ENCODE data around the gene CADM1.

The CADM1 gene

DNA sequence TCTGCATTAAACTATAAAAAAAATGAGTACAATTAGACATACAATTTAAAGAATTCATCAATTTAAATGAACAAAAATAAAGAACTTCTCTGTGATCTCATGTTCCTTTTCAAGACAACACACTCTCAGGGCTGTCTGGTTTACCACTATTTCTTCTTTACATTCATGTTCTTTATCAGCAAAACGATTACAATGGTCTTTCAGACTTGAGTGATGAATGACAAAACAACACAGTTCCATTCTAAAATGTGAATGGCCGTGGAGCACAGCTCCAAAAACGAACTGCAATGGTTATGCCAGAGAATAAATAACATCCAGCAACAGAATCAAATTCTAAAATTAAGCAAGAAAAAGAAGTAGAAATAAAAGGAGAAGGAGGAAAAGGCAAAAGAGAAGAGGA, 113.1 kb downstream of the CADM1 start:
- H3K14ac ChIP-seq (ENCODE audit: low read length): no peak overlapping the region
- H3K4me2 ChIP-seq (ENCODE audit: insufficient read depth, low read length, poor library complexity, severe bottlenecking): no peak overlapping the region
- no peaks in the 10 kb centered on the region for H3K9me3 ChIP-seq (replicated peaks in 1 of 2; ENCODE audit: control insufficient read depth in 2 of 2, insufficient read depth in 1 of 2, low read depth in 1 of 2, low read length in 2 of 2)
- H3K27me3 ChIP-seq (ENCODE audit: control insufficient read depth in 3 of 3, insufficient read depth in 3 of 3, low read depth in 1 of 3, low read length in 3 of 3): no peaks in the 10 kb centered on the region
- H3K79me1 ChIP-seq (ENCODE audit: low read depth, low read length): no peaks in the 10 kb centered on the region
- no peak overlapping the region for H2BK15ac ChIP-seq (ENCODE audit: low read length)
- H3K36me3 ChIP-seq (replicated peaks in 1 of 2; ENCODE audit: control insufficient read depth in 2 of 2, insufficient read depth in 2 of 2, low read length in 2 of 2): no peaks in the 10 kb centered on the region
- peak overlapping the region; percentile 3 for H2AFZ ChIP-seq (ENCODE audit: low read length)
- no peak overlapping the region for H3K23ac ChIP-seq (ENCODE audit: low read depth, low read length, poor library complexity)
- H2AK5ac ChIP-seq (ENCODE audit: low read depth, low read length): no peak overlapping the region
- no peak overlapping the region for H4K91ac ChIP-seq (ENCODE audit: low read depth, low read length, poor library complexity)
- H3K4me3 ChIP-seq (ENCODE audit: low read length in 2 of 2): peak overlapping the region in 1 of 2 donors; percentile 22
- no peak overlapping the region for H3K4ac ChIP-seq (ENCODE audit: low read length)
- DNase-seq (ENCODE audit: low spot score): no peak
- no peak overlapping the region for H3K9ac ChIP-seq (ENCODE audit: low read depth, low read length, poor library complexity)
- H3K27ac ChIP-seq (replicated peaks; ENCODE audit: low read length): peak overlapping the region; percentile 49
- H4K8ac ChIP-seq (ENCODE audit: low read depth, low read length): no peak overlapping the region
- H2BK5ac ChIP-seq (ENCODE audit: low read length): no peak overlapping the region
- H3K4me1 ChIP-seq (ENCODE audit: control insufficient read depth in 2 of 2, insufficient read depth in 1 of 2, low read depth in 1 of 2, low read length in 2 of 2): peaks cover 8 to 15% of the 10 kb centered on the region in 2 donors
- no peak overlapping the region for H3K18ac ChIP-seq (ENCODE audit: low read length)
- H2BK12ac ChIP-seq (ENCODE audit: low read length): no peak overlapping the region
- H2BK120ac ChIP-seq (ENCODE audit: low read depth, low read length): no peak overlapping the region
- no CpG with 5 or more reads among the region's 3 CpGs for WGBS, 2 donors (ENCODE audit: extremely low coverage in 2 of 2, insufficient read length in 2 of 2, insufficient replicate concordance in 1 of 2)

DNA sequence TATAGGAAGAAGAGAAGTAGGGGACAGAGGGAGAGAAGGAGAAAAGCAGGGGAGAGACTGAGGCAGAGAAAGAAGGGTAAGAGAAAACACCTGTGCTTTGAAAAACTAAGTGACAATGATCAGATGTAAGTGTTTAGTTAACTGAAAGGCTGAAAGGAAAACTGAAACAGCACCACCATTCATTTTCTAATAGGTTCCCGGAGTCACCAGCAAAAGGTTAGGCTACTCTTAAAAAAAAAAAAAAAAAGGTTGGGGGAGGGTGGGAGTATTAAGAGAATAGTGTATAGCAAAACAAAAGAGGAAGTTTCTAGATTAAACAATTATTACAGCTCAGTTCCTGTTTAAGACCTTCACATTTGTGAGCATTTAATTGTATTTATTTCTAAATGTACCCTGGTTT, 113.8 kb downstream of the CADM1 start:
- Histone ChIP-seq H4K91ac (ENCODE audit: low read depth, low read length, poor library complexity) (no peak overlapping the region), H3K36me3 (replicated peaks in 1 of 2; ENCODE audit: control insufficient read depth in 2 of 2, insufficient read depth in 2 of 2, low read length in 2 of 2) (no peaks in the 10 kb centered on the region), H3K4me1 (ENCODE audit: control insufficient read depth in 2 of 2, insufficient read depth in 1 of 2, low read depth in 1 of 2, low read length in 2 of 2) (peaks cover 8 to 15% of the 10 kb centered on the region in 2 donors), H2BK12ac (ENCODE audit: low read length) (no peak overlapping the region), H3K9me3 (replicated peaks in 1 of 2; ENCODE audit: control insufficient read depth in 2 of 2, insufficient read depth in 1 of 2, low read depth in 1 of 2, low read length in 2 of 2) (no peaks in the 10 kb centered on the region), H3K79me1 (ENCODE audit: low read depth, low read length) (no peaks in the 10 kb centered on the region), H3K27ac (replicated peaks; ENCODE audit: low read length) (no peak overlapping the region), H3K14ac (ENCODE audit: low read length) (no peak overlapping the region), H2BK120ac (ENCODE audit: low read depth, low read length) (no peak overlapping the region), H2AFZ (ENCODE audit: low read length) (peak overlapping the region; percentile 49), H3K4ac (ENCODE audit: low read length) (no peak overlapping the region), H3K9ac (ENCODE audit: low read depth, low read length, poor library complexity) (no peak overlapping the region), H3K23ac (ENCODE audit: low read depth, low read length, poor library complexity) (no peak overlapping the region), H2BK5ac (ENCODE audit: low read length) (no peak overlapping the region), H3K4me3 (ENCODE audit: low read length in 2 of 2) (peak overlapping the region in 1 of 2 donors; percentile 22), H2BK15ac (ENCODE audit: low read length) (no peak overlapping the region), H3K27me3 (ENCODE audit: control insufficient read depth in 3 of 3, insufficient read depth in 3 of 3, low read depth in 1 of 3, low read length in 3 of 3) (no peaks in the 10 kb centered on the region), H3K4me2 (ENCODE audit: insufficient read depth, low read length, poor library complexity, severe bottlenecking) (no peak overlapping the region), H4K8ac (ENCODE audit: low read depth, low read length) (no peak overlapping the region), H3K18ac (ENCODE audit: low read length) (no peak overlapping the region), H2AK5ac (ENCODE audit: low read depth, low read length) (no peak overlapping the region)
- no peak for DNase-seq (ENCODE audit: low spot score)
- no CpG with 5 or more reads among the region's 1 CpG for WGBS, 2 donors (ENCODE audit: extremely low coverage in 2 of 2, insufficient read length in 2 of 2, insufficient replicate concordance in 1 of 2)

DNA sequence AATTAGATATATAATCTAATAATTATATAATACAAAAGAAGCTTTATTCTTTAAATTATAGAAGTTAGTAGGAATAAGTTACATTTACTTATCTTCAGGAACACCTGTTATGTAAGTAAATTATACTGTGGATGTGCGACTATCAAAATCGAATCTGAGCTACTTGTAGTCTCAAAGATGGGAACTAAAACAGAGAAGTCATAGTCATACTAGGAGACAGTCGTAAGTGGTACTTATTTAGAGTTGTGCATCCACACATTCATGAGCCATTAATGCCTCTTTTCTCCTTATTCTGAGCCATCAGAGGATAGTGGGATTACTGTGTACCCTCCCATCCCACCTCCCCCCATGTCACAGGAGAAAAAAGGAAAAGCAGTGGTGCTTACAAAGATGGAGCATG, 114.4 kb downstream of the CADM1 start:
- Histone ChIP-seq H2BK15ac (ENCODE audit: low read length) (no peak overlapping the region), H3K4ac (ENCODE audit: low read length) (no peak overlapping the region), H3K4me3 (ENCODE audit: low read length in 2 of 2) (no peak overlapping the region), H3K9me3 (replicated peaks in 1 of 2; ENCODE audit: control insufficient read depth in 2 of 2, insufficient read depth in 1 of 2, low read depth in 1 of 2, low read length in 2 of 2) (no peaks in the 10 kb centered on the region), H2AK5ac (ENCODE audit: low read depth, low read length) (no peak overlapping the region), H2AFZ (ENCODE audit: low read length) (peak overlapping the region; percentile 49), H4K8ac (ENCODE audit: low read depth, low read length) (no peak overlapping the region), H2BK12ac (ENCODE audit: low read length) (no peak overlapping the region), H3K4me1 (ENCODE audit: control insufficient read depth in 2 of 2, insufficient read depth in 1 of 2, low read depth in 1 of 2, low read length in 2 of 2) (peaks cover 8 to 18% of the 10 kb centered on the region in 2 donors), H3K14ac (ENCODE audit: low read length) (no peak overlapping the region), H3K36me3 (replicated peaks in 1 of 2; ENCODE audit: control insufficient read depth in 2 of 2, insufficient read depth in 2 of 2, low read length in 2 of 2) (no peaks in the 10 kb centered on the region), H3K23ac (ENCODE audit: low read depth, low read length, poor library complexity) (no peak overlapping the region), H3K9ac (ENCODE audit: low read depth, low read length, poor library complexity) (no peak overlapping the region), H3K79me1 (ENCODE audit: low read depth, low read length) (no peaks in the 10 kb centered on the region), H3K27me3 (ENCODE audit: control insufficient read depth in 3 of 3, insufficient read depth in 3 of 3, low read depth in 1 of 3, low read length in 3 of 3) (no peaks in the 10 kb centered on the region), H4K91ac (ENCODE audit: low read depth, low read length, poor library complexity) (no peak overlapping the region), H3K4me2 (ENCODE audit: insufficient read depth, low read length, poor library complexity, severe bottlenecking) (no peak overlapping the region), H2BK5ac (ENCODE audit: low read length) (no peak overlapping the region), H3K27ac (replicated peaks; ENCODE audit: low read length) (no peak overlapping the region), H3K18ac (ENCODE audit: low read length) (no peak overlapping the region), H2BK120ac (ENCODE audit: low read depth, low read length) (no peak overlapping the region)
- DNase-seq (ENCODE audit: low spot score): no peak
- no CpG with 5 or more reads among the region's 3 CpGs for WGBS, 2 donors (ENCODE audit: extremely low coverage in 2 of 2, insufficient read length in 2 of 2, insufficient replicate concordance in 1 of 2)

DNA sequence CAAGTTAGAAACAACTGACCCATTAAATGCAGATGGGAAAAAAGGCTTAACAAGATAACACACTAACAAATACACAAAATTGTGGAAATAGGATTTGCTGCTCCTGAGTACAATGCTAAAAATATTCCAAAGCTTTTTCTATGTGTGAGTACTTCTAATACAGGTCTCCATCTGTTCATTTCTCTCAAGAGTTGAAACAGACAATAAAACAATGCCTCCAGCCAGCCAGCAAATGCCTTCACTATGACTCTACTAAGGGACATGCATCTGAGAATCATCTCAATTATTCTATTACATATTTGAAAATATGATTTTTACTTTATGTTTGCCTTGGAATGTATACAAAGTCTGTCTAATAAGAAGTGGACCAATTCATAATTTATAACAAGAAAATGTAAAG, 119.0 kb downstream of the CADM1 start:
- Histone ChIP-seq H2BK5ac (ENCODE audit: low read length) (no peak overlapping the region), H2BK12ac (ENCODE audit: low read length) (no peak overlapping the region), H3K27ac (replicated peaks; ENCODE audit: low read length) (no peak overlapping the region), H3K27me3 (ENCODE audit: control insufficient read depth in 3 of 3, insufficient read depth in 3 of 3, low read depth in 1 of 3, low read length in 3 of 3) (no peaks in the 10 kb centered on the region), H3K9me3 (replicated peaks in 1 of 2; ENCODE audit: control insufficient read depth in 2 of 2, insufficient read depth in 1 of 2, low read depth in 1 of 2, low read length in 2 of 2) (no peaks in the 10 kb centered on the region), H3K4me2 (ENCODE audit: insufficient read depth, low read length, poor library complexity, severe bottlenecking) (no peak overlapping the region), H3K36me3 (replicated peaks in 1 of 2; ENCODE audit: control insufficient read depth in 2 of 2, insufficient read depth in 2 of 2, low read length in 2 of 2) (no peaks in the 10 kb centered on the region), H2BK120ac (ENCODE audit: low read depth, low read length) (no peak overlapping the region), H3K4ac (ENCODE audit: low read length) (no peak overlapping the region), H2AK5ac (ENCODE audit: low read depth, low read length) (no peak overlapping the region), H3K4me1 (ENCODE audit: control insufficient read depth in 2 of 2, insufficient read depth in 1 of 2, low read depth in 1 of 2, low read length in 2 of 2) (peaks cover 4 to 18% of the 10 kb centered on the region in 2 donors), H2BK15ac (ENCODE audit: low read length) (no peak overlapping the region), H3K9ac (ENCODE audit: low read depth, low read length, poor library complexity) (no peak overlapping the region), H3K79me1 (ENCODE audit: low read depth, low read length) (no peaks in the 10 kb centered on the region), H2AFZ (ENCODE audit: low read length) (no peak overlapping the region), H3K23ac (ENCODE audit: low read depth, low read length, poor library complexity) (no peak overlapping the region), H3K4me3 (ENCODE audit: low read length in 2 of 2) (no peak overlapping the region), H3K14ac (ENCODE audit: low read length) (no peak overlapping the region), H4K8ac (ENCODE audit: low read depth, low read length) (no peak overlapping the region), H3K18ac (ENCODE audit: low read length) (no peak overlapping the region), H4K91ac (ENCODE audit: low read depth, low read length, poor library complexity) (no peak overlapping the region)
- DNase-seq (ENCODE audit: low spot score): no peak

Data from neuronal stem cell (in vitro differentiated cells).